ENCODE measurements around the gene TUBE1.

DNA sequence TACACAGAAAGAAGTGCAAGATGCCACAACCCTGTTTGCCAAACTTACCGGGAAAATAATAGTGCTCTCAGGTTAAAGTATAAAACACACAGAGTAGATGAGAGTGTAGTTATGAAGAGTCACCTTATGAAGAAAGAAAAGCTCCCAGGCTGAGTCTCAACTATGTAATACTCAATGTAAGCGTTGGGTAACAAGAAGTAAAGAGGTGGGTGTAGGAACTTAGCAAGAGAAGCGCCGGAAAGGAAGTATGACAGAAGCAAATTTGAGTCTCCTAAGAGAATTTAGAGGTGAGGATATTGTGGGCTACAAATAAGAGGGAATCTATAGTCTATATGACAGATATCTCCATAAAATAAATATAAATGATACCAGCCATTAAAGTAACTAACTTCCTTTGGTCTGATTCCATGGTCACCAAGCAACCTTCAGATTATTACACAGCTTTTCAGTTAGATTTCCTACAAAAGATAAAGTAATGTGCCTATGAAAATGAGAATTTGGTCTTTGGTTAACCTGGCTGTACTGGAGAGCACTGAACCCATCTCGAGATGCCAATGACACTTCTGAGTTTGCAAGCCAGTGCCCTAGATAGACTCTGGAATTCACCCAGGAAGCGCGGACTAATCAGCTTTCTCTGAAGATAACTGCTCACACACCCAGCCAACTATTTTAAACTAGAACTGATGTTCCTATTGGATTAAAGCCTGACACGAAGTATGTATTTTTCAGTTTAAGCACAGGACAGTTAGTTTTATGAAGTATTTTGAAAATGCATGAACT is 1.8 kb downstream of the TUBE1 start:
- TF ChIP-seq EP300 (IDR thresholded peaks at IDR 0.05): no peak
- TF ChIP-seq, protein P1, sequence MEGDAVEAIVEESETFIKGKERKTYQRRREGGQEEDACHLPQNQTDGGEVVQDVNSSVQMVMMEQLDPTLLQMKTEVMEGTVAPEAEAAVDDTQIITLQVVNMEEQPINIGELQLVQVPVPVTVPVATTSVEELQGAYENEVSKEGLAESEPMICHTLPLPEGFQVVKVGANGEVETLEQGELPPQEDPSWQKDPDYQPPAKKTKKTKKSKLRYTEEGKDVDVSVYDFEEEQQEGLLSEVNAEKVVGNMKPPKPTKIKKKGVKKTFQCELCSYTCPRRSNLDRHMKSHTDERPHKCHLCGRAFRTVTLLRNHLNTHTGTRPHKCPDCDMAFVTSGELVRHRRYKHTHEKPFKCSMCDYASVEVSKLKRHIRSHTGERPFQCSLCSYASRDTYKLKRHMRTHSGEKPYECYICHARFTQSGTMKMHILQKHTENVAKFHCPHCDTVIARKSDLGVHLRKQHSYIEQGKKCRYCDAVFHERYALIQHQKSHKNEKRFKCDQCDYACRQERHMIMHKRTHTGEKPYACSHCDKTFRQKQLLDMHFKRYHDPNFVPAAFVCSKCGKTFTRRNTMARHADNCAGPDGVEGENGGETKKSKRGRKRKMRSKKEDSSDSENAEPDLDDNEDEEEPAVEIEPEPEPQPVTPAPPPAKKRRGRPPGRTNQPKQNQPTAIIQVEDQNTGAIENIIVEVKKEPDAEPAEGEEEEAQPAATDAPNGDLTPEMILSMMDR (IDR thresholded peaks at IDR 0.05): no peak
